K562 (cell line): ENCODE measurements around the gene LRIT3. TPM values are rescaled to one million over a fixed set of nuclear protein-coding genes. Genes with fewer than 3 reads are reported as not detected.

ENCODE experiments used
- ATAC-seq: fragments of 200-7000 bp; cut with Tn5 transposase; 3 replicates; pipeline ENCODE4 v1.9.1; 2020; ENCODE audit warnings: moderate library complexity
- BruUV-seq: library from RNA; stranded (reverse); fragments of 400-500 nt; replicated peaks from 2 replicates; lab custom pipeline; 2021; lab: Mats Ljungman, UMichigan
- CTCF ChIA-PET: fragments of 300-600 bp; formaldehyde crosslinking; extraction: SDS; loops from one replicate; lab custom pipeline; 2021; ENCODE audit warnings: low intra/inter-chr PET ratio; lab: Yijun Ruan, JAX
- POLR2A ChIA-PET: fragments of 300-600, 350-650 bp; sonication (Branson Sonifier 250); formaldehyde crosslinking; extraction: SDS; loops from one replicate; lab custom pipeline; 2021; ENCODE audit warnings: antibody characterized with exemption, inconsistent platforms; lab: Yijun Ruan, JAX
- DNase-seq, 4 experiments: peaks; one replicate each; pipeline versions ENCODE4 v3.0.0 to v3.0.0-alpha.2; 2011 to 2018; ENCODE audit warnings: low spot score in 3 of 4, mixed read lengths in 3 of 4; ENCODE audit errors: extremely low read depth in 1 of 4
- FAIRE-seq: peaks from 2 replicates; lab custom pipeline; 2011; peaks lifted over from hg19 to GRCh38; lab: Jason Lieb, UNC
- H2AFZ ChIP-seq: 2 replicates; pipeline ENCODE4 v1.6.0; 2011; ENCODE audit warnings: low read depth, low read length, control low read depth, inconsistent platforms
- H3K27ac ChIP-seq: fragments of 200-600 bp; 3 replicates; pipeline ENCODE4 v1.8.0; 2011; ENCODE audit warnings: low read depth, mild to moderate bottlenecking, control low read depth, inconsistent platforms, low read length, moderate library complexity, mixed read lengths; ENCODE audit errors: extremely low read depth
- H3K27me3 ChIP-seq, 2 experiments: fragments of 300-600 bp in 1 of 2; 2 replicates in 1 of 2; 3 replicates in 1 of 2; pipeline versions ENCODE4 v1.6.0 to v1.8.0; 2011; ENCODE audit warnings: inconsistent platforms in 2 of 2, low read length in 2 of 2, mild to moderate bottlenecking in 1 of 2, mixed read lengths in 1 of 2, moderate library complexity in 1 of 2; ENCODE audit not compliant: control insufficient read depth in 2 of 2, insufficient read depth in 2 of 2
- H3K36me3 ChIP-seq: fragments of 300-600 bp; 3 replicates; pipeline ENCODE4 v1.8.0; 2011; ENCODE audit warnings: mild to moderate bottlenecking, low read length, inconsistent platforms; ENCODE audit not compliant: control insufficient read depth, insufficient read depth
- H3K4me1 ChIP-seq, 2 experiments: fragments of 200-600 bp in 1 of 2; replicated peaks in 1 of 2; 2 replicates in 1 of 2; 3 replicates in 1 of 2; pipeline versions ENCODE4 v1.5.1 to v1.8.0; 2011; ENCODE audit warnings: inconsistent platforms in 2 of 2, low read length in 2 of 2, mild to moderate bottlenecking in 1 of 2, mixed read lengths in 1 of 2, moderate library complexity in 1 of 2; ENCODE audit not compliant: control insufficient read depth in 2 of 2, insufficient read depth in 2 of 2
- H3K4me2 ChIP-seq: 2 replicates; pipeline ENCODE4 v1.6.1; 2011; ENCODE audit warnings: low read length, control low read depth, inconsistent platforms, mixed read lengths; ENCODE audit not compliant: insufficient read depth
- H3K4me3 ChIP-seq: fragments of 200-600 bp; sonication (generic), shearing (Covaris generic); 2 replicates; pipeline ENCODE4 v1.5.1; 2016; ENCODE audit warnings: control low read depth, inconsistent platforms
- H3K79me2 ChIP-seq: fragments of 200-600 bp; 3 replicates; pipeline ENCODE4 v1.8.0; 2011; ENCODE audit warnings: low read length, inconsistent platforms; ENCODE audit not compliant: control insufficient read depth, insufficient read depth
- H3K9ac ChIP-seq, 2 experiments: 2 replicates each; pipeline versions ENCODE4 v1.6.0 to v1.6.1; 2011; ENCODE audit warnings: low read depth in 2 of 2, low read length in 2 of 2, control low read depth in 1 of 2, inconsistent platforms in 1 of 2, mild to moderate bottlenecking in 1 of 2, mixed read lengths in 1 of 2; ENCODE audit not compliant: insufficient read depth in 1 of 2
- H3K9me1 ChIP-seq: one replicate; pipeline ENCODE4 v1.6.0; 2011; ENCODE audit warnings: inconsistent platforms, mild to moderate bottlenecking, low read length, moderate library complexity; ENCODE audit not compliant: control insufficient read depth, insufficient read depth
- H3K9me3 ChIP-seq: replicated peaks from 2 replicates; pipeline ENCODE4 v1.5.1; 2011; ENCODE audit warnings: low read depth, low read length, inconsistent platforms; ENCODE audit not compliant: control insufficient read depth, insufficient read depth
- H4K20me1 ChIP-seq: replicated peaks from 2 replicates; pipeline ENCODE4 v1.6.1; 2011; ENCODE audit warnings: low read length, inconsistent platforms, mixed read lengths; ENCODE audit not compliant: control insufficient read depth, insufficient read depth
- C11orf30 ChIP-seq: fragments of 450-650 bp; IDR thresholded peaks from 2 replicates; pipeline ENCODE4 v1.6.1; 2016; ENCODE audit warnings: low read depth, mild to moderate bottlenecking
- FOXK2 ChIP-seq, 2 experiments: fragments of 450-650 bp; IDR thresholded peaks in 1 of 2; conservative IDR thresholded peaks in 1 of 2; 2 replicates each; pipeline ENCODE4 v1.6.1; 2016; ENCODE audit warnings: low read depth in 2 of 2, mild to moderate bottlenecking in 1 of 2
- LEF1 ChIP-seq: fragments of 450-650 bp; IDR thresholded peaks from 2 replicates; pipeline ENCODE4 v1.6.1; 2016; ENCODE audit warnings: mild to moderate bottlenecking
- MAFG ChIP-seq: fragments of 450-650 bp; conservative IDR thresholded peaks from 2 replicates; pipeline ENCODE4 v1.6.1; 2016; ENCODE audit warnings: missing genetic modification characterization, missing compliant biosample characterization
- MAFK ChIP-seq: IDR thresholded peaks from 2 replicates; pipeline ENCODE4 v1.6.1; 2011; ENCODE audit warnings: low read length, improper control_type of control experiment
- PBX2 ChIP-seq, 2 experiments: IDR thresholded peaks in 1 of 2; conservative IDR thresholded peaks in 1 of 2; 2 replicates each; pipeline ENCODE4 v1.6.1; 2016; ENCODE audit warnings: low read depth in 2 of 2, mild to moderate bottlenecking in 1 of 2, missing compliant biosample characterization in 1 of 2, missing genetic modification characterization in 1 of 2, moderate library complexity in 1 of 2
- PKNOX1 ChIP-seq: fragments of 450-650 bp; IDR thresholded peaks from 2 replicates; pipeline ENCODE4 v1.6.1; 2016
- ZNF316 ChIP-seq: fragments of 450-650 bp; IDR thresholded peaks from 2 replicates; pipeline ENCODE4 v1.6.1; 2016
- WGBS: fragments of 100-300 bp; shearing (Covaris generic); methylation state at CpG from one replicate; pipeline ENCODE4 v1.1.6; 2016; ENCODE audit warnings: low coverage, mixed read lengths; ENCODE audit not compliant: insufficient coverage; ENCODE audit errors: missing lambda C conversion rate; 5-methylcytosine and 5-hydroxymethylcytosine counted together
- in situ Hi-C: fragments of 300-500 bp; cut with MboI; formaldehyde crosslinking; loops from 4 replicates; pipeline ENCODE4 v1.15.0; 2018; ENCODE audit warnings: inconsistent platforms, mixed read lengths
- intact Hi-C: fragments of 100-400 bp; cut with micrococcal nuclease; formaldehyde crosslinking; loops from 2 replicates; pipeline ENCODE4 v1.14.2; 2022
- polyA plus RNA-seq, 8 experiments: library from polyadenylated mRNA; depleted of rRNA in 4 of 8; stranded (reverse) in 5 of 8; unstranded in 3 of 8; fragments of >200 nt; fragmentation: Nextera tagmentation in 2 of 8; fragmentation: Illumina TruSeq in 1 of 8; extraction: Ambion mirVana in 2 of 8; extraction: Trizol in 1 of 8; gene quantifications; 2 replicates each; pipeline versions ENCODE4 v1.2.1 to v1.2.3, GENCODE V29; 2011 to 2014; ENCODE audit warnings: inconsistent platforms in 1 of 8, missing spikeins in 1 of 8
- total RNA-seq, 7 experiments: library from RNA; depleted of rRNA in 6 of 7; stranded (reverse); fragments of >200 nt in 6 of 7; fragmentation: Illumina TruSeq in 2 of 7; extraction: Trizol in 2 of 7; gene quantifications; 2 replicates each; pipeline versions ENCODE4 v1.2.1 to v1.2.3, GENCODE V29; 2011 to 2021; ENCODE audit warnings: low replicate concordance in 1 of 7
- TF ChIP-seq, protein P1 (sequence below), 2 experiments: fragments of 450-650 bp; IDR thresholded peaks; 2 replicates each; pipeline ENCODE4 v1.6.1; 2016; ENCODE audit warnings: mild to moderate bottlenecking in 2 of 2, borderline replicate concordance in 1 of 2, low read depth in 1 of 2, moderate library complexity in 1 of 2

LRIT3 gene
- total and polyA plus RNA-seq, 9 of the 15 experiments (the other 6 are each of a cell fraction or from before 2014, with no cell fraction given): 0.04 to 0.10 (median 0.04) TPM; not detected in 4

- Histone ChIP-seq H3K4me2 (no peak overlapping the region), H3K9me3 (no peaks in the 10 kb centered on the region), H4K20me1 (no peaks in the 10 kb centered on the region), H2AFZ (peak overlapping the region; percentile 97; the same call in 1 of the 2 replicates), H3K9me1 (no peaks in the 10 kb centered on the region), H3K79me2 (peaks cover 14% of the 10 kb centered on the region), H3K4me3 (no peak overlapping the region), H3K27me3 (no peaks in the 10 kb centered on the region), H3K27ac (peak overlapping the region; percentile 76; the same call in 1 of the 3 replicates), H3K4me1 (peaks cover 8 to 16% of the 10 kb centered on the region in 2 experiments), H3K9ac (no peak overlapping the region), H3K36me3 (peaks cover 5% of the 10 kb centered on the region; the same call in 2 of the 3 replicates)
- ATAC-seq: no peak
- CTCF ChIA-PET: no interaction called here
- in situ Hi-C loops: loop anchor here (5.0 kb wide), 1 partner anchor 384 kb away; no protein-coding TSS in a partner anchor
- no TSS peak for BruUV-seq
- DNase-seq: peak in 1 of 4 experiments; percentile 21
- intact Hi-C loops: loop anchor here (10.0 kb wide), 2 partner anchors 247 to 383 kb away; partner anchors contain the start of genes ELOVL6 and MCUB
- no peak for FAIRE-seq
- 31% methylated on average over 3 of the region's 3 CpGs for WGBS
- POLR2A ChIA-PET: no interaction called here
- TF ChIP-seq PBX2 (CRISPR knock-in tag; IDR thresholded peaks at IDR 0.05; ENCODE audit: low read depth): no peak; the same call in 1 of the 2 replicates
- peak; percentile 98 for TF ChIP-seq PBX2 (tag; conservative IDR thresholded peaks at IDR 0.05; ENCODE audit: low read depth)
- TF ChIP-seq, protein P1, sequence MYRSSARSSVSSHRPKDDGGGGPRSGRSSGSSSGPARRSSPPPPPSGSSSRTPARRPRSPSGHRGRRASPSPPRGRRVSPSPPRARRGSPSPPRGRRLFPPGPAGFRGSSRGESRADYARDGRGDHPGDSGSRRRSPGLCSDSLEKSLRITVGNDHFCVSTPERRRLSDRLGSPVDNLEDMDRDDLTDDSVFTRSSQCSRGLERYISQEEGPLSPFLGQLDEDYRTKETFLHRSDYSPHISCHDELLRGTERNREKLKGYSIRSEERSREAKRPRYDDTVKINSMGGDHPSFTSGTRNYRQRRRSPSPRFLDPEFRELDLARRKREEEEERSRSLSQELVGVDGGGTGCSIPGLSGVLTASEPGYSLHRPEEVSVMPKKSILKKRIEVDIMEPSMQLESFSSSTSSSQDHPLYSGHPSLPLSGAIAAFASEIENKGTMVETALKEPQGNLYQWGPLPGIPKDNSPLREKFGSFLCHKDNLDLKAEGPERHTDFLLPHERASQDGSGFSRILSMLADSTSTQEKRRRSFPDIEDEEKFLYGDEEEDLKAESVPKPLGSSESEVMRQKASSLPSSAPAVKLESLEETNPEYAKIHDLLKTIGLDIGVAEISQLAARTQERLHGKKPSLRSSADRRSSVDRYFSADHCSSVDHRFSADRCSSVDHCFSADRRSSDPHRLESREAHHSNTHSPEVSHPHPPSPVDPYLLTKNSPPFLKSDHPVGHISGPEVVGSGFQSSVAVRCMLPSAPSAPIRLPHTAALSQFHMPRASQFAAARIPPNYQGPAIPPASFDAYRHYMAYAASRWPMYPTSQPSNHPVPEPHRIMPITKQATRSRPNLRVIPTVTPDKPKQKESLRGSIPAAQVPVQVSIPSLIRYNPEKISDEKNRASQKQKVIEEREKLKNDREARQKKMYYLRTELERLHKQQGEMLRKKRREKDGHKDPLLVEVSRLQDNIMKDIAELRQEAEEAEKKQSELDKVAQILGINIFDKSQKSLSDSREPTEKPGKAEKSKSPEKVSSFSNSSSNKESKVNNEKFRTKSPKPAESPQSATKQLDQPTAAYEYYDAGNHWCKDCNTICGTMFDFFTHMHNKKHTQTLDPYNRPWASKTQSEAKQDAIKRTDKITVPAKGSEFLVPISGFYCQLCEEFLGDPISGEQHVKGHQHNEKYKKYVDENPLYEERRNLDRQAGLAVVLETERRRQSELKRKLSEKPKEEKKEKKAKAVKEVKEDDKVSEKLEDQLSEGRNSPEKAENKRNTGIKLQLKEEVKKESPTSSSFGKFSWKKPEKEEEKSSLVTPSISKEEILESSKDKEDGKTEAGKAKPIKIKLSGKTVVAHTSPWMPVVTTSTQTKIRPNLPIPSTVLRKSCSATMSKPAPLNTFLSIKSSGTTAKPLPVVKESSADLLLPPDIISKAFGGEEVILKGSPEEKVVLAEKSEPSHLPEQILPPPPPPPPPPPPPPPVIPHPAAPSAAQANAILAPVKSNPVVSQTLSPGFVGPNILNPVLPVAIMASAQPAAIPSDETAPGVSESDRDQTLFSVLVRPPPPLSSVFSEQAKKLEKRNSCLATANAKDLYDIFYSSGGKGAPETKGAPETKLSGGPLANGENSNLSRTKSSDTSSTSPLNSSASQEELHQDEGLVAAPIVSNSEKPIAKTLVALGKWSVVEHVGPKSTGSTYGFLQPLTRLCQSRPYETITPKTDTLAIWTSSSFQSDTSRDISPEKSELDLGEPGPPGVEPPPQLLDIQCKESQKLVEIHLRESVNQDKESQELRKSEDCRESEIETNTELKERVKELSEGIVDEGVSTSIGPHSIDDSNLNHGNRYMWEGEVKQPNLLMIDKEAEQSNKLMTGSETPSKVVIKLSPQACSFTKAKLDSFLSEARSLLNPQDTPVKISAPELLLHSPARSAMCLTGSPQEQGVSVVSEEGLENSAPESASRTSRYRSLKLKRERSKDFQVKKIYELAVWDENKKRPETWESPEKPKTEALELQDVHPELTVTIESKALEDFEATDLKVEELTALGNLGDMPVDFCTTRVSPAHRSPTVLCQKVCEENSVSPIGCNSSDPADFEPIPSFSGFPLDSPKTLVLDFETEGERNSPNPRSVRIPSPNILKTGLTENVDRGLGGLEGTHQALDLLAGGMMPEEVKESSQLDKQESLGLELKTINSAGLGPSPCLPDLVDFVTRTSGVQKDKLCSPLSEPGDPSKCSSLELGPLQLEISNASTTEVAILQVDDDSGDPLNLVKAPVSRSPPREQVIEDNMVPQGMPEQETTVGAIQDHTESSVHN (IDR thresholded peaks at IDR 0.05; ENCODE audit: borderline replicate concordance in 1 of 2, low read depth in 1 of 2): peak in 1 of 2 experiments; percentile 41; a peak in 1 of 4 replicates
- peak; percentile 73 for TF ChIP-seq C11orf30
- TF ChIP-seq PKNOX1: peak; percentile 88
- peak; percentile 47; the same call in 1 of the 2 replicates for TF ChIP-seq LEF1
- TF ChIP-seq MAFG (tag): peak; percentile 75
- 0 out of 2 replicates have a peak, but pooled peaks have one; percentile 2 for TF ChIP-seq MAFK
- TF ChIP-seq FOXK2 (conservative IDR thresholded peaks at IDR 0.05 in 1 of 2, IDR thresholded peaks at IDR 0.05 in 1 of 2; ENCODE audit: low read depth in 2 of 2): no peak
- TF ChIP-seq ZNF316: peak; percentile 89
These were observed 36.2 kb upstream of the LRIT3 start for GRCh38 chr4:109811707-109812106.
